ENCODE measurements around the gene CCDC60. TPM values are rescaled to one million over a fixed set of nuclear protein-coding genes. Genes with fewer than 3 reads are reported as not detected.

CCDC60 gene
- total RNA-seq, 3 donors from 2014 or later: not detected

DNA sequence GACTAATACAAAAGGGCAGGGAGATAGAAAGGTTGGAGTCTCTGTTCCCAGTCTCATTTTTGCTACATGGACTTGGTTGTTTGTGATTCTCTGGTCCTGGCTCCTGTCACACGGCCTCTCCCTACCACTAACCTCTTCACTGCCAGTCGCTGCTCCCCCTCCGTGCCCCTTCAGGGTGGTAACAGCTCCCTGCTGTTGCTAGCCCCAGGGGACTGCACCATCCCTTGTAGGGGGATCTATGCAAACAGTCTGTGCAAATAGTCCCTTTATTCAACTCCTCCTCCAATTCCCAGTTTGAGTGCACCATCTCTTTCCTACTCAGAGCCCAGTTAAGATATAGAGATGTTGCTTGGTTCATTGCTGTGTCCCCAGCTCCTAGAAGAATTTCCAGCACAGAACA, 51.1 kb downstream of the CCDC60 start:
- Mint-ChIP-seq H3K4me3 (no peak overlapping the region), H3K9me3 (peaks cover 6% of the 10 kb centered on the region), H3K36me3 (ENCODE audit: insufficient read depth) (no peaks in the 10 kb centered on the region), H3K4me1 (ENCODE audit: low read depth) (no peaks in the 10 kb centered on the region), H3K27me3 (ENCODE audit: low read depth) (peaks cover 3% of the 10 kb centered on the region)
- DNase-seq (no peak), ATAC-seq (no peak)

DNA sequence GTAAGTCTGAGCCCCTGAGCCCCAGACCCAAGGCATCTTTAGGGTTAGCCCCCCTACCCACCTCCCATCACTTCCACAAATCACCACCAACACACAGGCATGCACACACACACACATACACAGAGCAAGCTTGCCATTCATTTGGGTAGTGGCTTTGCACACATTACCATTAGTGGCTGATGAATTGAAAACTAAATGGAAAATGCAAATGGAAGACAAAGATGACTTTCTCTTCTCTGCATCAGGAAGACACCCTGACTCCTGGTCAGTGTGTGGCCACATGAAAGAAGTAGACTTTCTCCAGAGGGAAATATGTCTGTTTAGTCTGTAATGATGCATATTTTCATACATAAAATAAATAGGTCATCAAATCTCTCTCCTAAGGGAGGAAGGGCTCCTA, 55.2 kb downstream of the CCDC60 start:
- Mint-ChIP-seq H3K36me3 (ENCODE audit: insufficient read depth) (no peaks in the 10 kb centered on the region), H3K4me1 (ENCODE audit: low read depth) (no peaks in the 10 kb centered on the region), H3K4me3 (no peak overlapping the region), H3K9me3 (peaks cover 3% of the 10 kb centered on the region), H3K27me3 (ENCODE audit: low read depth) (peaks cover 6% of the 10 kb centered on the region)
- DNase-seq (no peak), ATAC-seq (no peak)

DNA sequence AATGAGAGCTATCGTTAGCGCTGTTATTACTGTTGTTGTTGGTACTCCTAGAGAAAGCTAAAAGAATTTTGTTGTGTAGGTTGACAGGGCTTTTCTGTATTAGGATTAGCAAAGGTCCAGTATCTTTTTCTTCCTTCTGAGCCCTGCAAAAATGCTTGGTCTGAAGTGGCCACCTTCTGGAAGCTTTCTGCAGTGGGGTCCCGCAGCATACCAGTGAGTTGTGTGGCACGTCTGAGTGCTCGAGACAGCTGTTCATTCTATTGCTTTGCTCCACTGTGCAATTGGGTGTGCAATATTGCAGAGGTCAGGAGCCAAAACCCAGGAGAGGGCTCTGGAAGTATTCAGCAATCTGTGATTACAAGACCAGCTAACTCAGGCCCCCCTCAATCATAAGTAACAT, 57.1 kb downstream of the CCDC60 start:
- Mint-ChIP-seq H3K4me1 (ENCODE audit: low read depth) (no peaks in the 10 kb centered on the region), H3K36me3 (ENCODE audit: insufficient read depth) (no peaks in the 10 kb centered on the region), H3K9me3 (no peaks in the 10 kb centered on the region), H3K27me3 (ENCODE audit: low read depth) (peaks cover 11% of the 10 kb centered on the region), H3K4me3 (no peak overlapping the region)
- no peak for DNase-seq
- no peak for ATAC-seq

DNA sequence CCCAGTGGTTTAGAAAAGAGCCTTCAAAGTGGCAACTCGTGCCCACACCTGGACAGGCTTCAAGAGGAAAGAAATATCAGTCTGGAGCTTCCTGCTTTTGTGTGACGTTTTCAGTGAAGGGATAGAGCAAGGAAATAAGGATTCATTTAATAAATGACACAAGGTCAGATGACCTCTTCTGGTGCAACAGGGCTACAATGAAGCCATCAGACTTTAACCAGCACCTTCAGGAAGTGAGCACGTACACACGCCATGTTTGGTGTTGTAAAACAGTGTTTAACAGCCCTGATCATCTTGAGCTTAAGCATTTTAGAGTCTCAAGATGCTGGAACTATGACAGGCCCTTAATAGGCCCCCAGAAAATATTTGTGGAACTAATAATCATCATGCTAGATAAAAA, 59.1 kb downstream of the CCDC60 start:
- Mint-ChIP-seq H3K36me3 (ENCODE audit: insufficient read depth) (no peaks in the 10 kb centered on the region), H3K9me3 (no peaks in the 10 kb centered on the region), H3K27me3 (ENCODE audit: low read depth) (peaks cover 11% of the 10 kb centered on the region), H3K4me3 (no peak overlapping the region), H3K4me1 (ENCODE audit: low read depth) (no peaks in the 10 kb centered on the region)
- ATAC-seq: no peak
- no peak for DNase-seq

DNA sequence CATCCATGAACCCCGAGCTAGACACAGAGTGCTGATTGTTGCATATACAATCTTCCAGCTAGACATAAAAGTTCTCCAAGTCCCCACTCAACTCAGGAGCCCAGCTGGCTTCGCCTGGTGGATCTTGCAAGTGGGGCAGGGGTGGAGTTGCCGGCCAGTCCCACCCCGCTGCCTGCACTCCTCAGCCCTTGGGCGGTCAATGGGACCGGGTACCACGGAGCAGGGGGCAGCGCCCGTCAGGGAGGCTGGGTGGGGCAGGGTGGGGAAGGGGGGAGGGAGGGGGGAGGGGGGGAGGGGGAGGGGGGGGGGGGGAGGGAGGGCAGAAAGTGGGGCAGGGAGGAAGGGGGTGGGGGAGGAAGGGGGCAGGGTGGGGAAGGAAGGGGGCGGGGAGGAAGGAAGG, 63.0 kb downstream of the CCDC60 start:
- Mint-ChIP-seq H3K4me3 (no peak overlapping the region), H3K9me3 (no peaks in the 10 kb centered on the region), H3K4me1 (ENCODE audit: low read depth) (no peaks in the 10 kb centered on the region), H3K27me3 (ENCODE audit: low read depth) (peaks cover 8% of the 10 kb centered on the region), H3K36me3 (ENCODE audit: insufficient read depth) (no peaks in the 10 kb centered on the region)
- ATAC-seq (no peak), DNase-seq (no peak)

DNA sequence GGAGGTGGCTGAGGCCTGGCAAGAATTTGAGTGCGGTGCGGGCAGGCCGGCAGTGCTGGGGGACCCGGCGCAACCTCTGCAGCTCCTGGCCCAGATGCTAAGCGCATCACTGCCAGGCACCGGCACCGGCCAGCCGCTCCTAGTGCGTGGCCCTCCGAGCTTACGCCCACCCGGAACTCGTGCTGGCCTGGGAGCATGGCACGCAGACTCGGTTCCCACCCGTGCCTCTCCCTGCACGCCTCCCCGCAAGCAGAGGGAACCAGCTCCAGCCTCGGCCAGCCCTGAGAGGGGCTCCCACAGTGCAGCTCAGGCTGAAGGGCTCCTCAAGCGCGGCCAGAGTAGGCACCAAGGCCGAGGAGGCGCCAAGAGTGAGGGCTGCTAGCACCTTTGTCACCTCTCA, 63.7 kb downstream of the CCDC60 start:
- no peak overlapping the region for H3K4me3 Mint-ChIP-seq
- DNase-seq: no peak
- no peak for ATAC-seq
- peaks cover 8% of the 10 kb centered on the region for H3K27me3 Mint-ChIP-seq (ENCODE audit: low read depth)
- H3K4me1 Mint-ChIP-seq (ENCODE audit: low read depth): no peaks in the 10 kb centered on the region
- H3K9me3 Mint-ChIP-seq: no peaks in the 10 kb centered on the region
- H3K36me3 Mint-ChIP-seq (ENCODE audit: insufficient read depth): no peaks in the 10 kb centered on the region

DNA sequence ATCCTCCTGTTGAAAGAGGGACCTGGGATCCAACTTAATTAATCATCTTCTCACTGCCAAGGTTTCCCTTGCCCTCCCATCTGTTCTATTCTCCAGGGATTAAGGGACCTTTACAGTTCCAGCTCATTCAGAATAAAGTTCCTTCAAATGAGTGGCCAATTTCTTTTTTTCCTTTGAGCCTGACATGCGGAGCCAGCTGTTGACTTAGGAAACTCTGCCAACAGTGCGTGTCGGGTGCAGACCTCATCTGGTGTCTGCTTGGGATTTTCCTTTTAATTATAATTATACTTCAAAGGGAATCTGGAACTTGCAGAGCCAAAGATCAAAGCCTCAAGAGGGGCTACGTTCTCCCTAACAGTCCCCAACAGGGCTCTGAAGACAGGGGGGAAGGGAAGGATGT, 64.8 kb downstream of the CCDC60 start:
- Mint-ChIP-seq H3K36me3 (ENCODE audit: insufficient read depth) (no peaks in the 10 kb centered on the region), H3K9me3 (no peaks in the 10 kb centered on the region), H3K4me1 (ENCODE audit: low read depth) (no peaks in the 10 kb centered on the region), H3K27me3 (ENCODE audit: low read depth) (peaks cover 8% of the 10 kb centered on the region), H3K4me3 (no peak overlapping the region)
- no peak for DNase-seq
- no peak for ATAC-seq

DNA sequence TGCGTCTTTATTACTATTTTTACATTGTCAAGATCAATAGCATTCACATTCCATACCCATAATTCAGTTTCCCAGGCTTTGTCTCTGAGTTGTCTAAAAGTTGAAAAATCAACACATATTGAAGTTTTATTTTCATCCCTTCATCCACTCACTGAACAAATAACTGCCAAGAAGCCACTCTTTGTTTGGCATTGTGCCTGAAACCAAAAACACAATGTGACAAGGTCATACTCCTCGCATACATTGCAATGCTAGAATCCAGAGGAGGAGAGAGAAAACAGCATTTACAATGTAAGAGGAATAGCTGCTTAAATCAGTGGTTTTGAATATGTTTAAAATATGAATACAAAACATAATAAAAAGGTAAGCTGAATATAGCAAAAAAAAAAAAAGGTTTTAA, 71.8 kb downstream of the CCDC60 start:
- Mint-ChIP-seq H3K9me3 (no peaks in the 10 kb centered on the region), H3K36me3 (ENCODE audit: insufficient read depth) (no peaks in the 10 kb centered on the region), H3K4me3 (no peak overlapping the region), H3K27me3 (ENCODE audit: low read depth) (peaks cover 18% of the 10 kb centered on the region), H3K4me1 (ENCODE audit: low read depth) (no peaks in the 10 kb centered on the region)
- DNase-seq (no peak), ATAC-seq (no peak)

DNA sequence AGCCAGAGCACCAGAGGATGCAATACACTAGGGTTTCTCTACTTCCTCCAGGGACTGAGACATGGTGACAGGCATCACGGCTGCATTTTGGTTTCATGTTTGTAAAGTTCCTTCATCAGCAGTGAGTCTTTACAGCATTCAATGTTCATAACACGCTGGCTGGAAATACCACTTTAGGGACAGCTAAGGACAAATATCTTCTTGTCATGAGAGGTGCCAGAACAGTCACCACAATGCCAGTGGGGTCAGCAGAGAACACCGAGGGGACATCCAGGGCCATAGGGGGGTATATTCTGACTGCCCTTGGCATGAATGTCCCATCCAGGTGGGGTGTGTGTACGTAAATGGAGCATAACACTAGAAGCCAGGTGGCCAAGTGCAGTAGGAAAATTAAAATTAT, 72.3 kb downstream of the CCDC60 start:
- H3K36me3 Mint-ChIP-seq (ENCODE audit: insufficient read depth): no peaks in the 10 kb centered on the region
- H3K4me3 Mint-ChIP-seq: no peak overlapping the region
- peaks cover 18% of the 10 kb centered on the region for H3K27me3 Mint-ChIP-seq (ENCODE audit: low read depth)
- no peaks in the 10 kb centered on the region for H3K9me3 Mint-ChIP-seq
- H3K4me1 Mint-ChIP-seq (ENCODE audit: low read depth): no peaks in the 10 kb centered on the region
- no peak for DNase-seq
- ATAC-seq: no peak

DNA sequence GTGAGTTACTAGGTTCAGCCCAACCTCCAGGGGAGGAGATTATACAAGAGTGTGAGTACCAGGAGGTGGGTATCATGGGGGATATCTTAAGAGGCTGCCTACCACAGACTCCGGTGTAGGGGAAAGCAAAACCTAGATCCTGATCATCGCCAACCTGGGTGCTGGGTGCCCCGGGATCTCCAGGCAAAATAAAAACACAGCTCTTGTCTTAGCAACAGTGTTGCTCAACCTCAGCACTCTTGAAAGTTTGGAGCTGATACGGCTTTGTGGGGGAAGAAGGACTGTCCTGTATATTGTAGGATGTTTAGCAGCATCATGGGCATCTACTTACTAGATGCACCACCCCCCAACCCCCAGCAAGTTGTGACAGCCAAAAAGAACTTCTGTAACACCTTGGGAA, 74.5 kb downstream of the CCDC60 start:
- Mint-ChIP-seq H3K27me3 (ENCODE audit: low read depth) (peaks cover 29% of the 10 kb centered on the region), H3K4me1 (ENCODE audit: low read depth) (no peaks in the 10 kb centered on the region), H3K36me3 (ENCODE audit: insufficient read depth) (no peaks in the 10 kb centered on the region), H3K4me3 (no peak overlapping the region), H3K9me3 (no peaks in the 10 kb centered on the region)
- DNase-seq (no peak), ATAC-seq (no peak)

DNA sequence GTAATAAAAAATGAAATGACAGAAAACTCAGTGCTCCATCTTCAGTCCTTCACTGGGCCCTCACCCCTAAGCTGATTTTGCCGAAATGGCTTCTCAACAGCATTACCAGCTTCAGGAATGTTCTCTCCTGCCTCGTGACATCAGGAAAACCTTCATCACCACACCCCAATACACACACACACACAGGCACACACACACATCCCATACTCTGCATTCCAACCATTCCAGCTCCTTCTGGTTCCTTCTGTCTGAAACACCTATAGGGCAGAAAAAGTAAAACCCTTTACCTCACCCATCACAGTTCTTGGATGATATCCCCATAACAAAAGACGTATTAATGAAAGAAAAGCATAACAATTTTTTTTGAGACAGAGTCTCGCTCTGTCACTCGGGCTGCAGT, 75.9 kb downstream of the CCDC60 start:
- peaks cover 29% of the 10 kb centered on the region for H3K27me3 Mint-ChIP-seq (ENCODE audit: low read depth)
- H3K9me3 Mint-ChIP-seq: no peaks in the 10 kb centered on the region
- DNase-seq (no peak), ATAC-seq (no peak)
- no peaks in the 10 kb centered on the region for H3K36me3 Mint-ChIP-seq (ENCODE audit: insufficient read depth)
- no peak overlapping the region for H3K4me3 Mint-ChIP-seq
- H3K4me1 Mint-ChIP-seq (ENCODE audit: low read depth): no peaks in the 10 kb centered on the region

DNA sequence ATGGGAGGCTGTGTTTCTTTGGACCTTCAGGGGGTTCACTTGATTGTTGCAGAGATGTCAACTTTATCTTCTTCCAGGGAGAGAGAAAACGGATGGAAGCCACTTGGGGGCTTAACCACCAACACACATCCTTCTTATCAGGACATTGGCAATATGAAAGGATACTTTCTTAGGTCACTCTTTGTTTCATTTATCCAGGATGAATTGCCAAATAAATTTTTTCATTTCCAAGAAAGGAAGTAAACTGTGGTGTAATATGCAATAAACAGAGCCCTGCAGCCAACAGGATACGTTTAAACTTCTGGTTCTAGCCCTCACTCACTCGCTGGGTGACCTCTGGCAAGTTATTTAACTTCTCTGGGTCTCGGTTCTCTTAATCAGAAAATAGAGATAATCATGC, 77.8 kb downstream of the CCDC60 start:
- Mint-ChIP-seq H3K9me3 (no peaks in the 10 kb centered on the region), H3K27me3 (ENCODE audit: low read depth) (peaks cover 22% of the 10 kb centered on the region), H3K4me3 (no peak overlapping the region), H3K36me3 (ENCODE audit: insufficient read depth) (no peaks in the 10 kb centered on the region), H3K4me1 (ENCODE audit: low read depth) (no peaks in the 10 kb centered on the region)
- ATAC-seq (no peak), DNase-seq (no peak)

DNA sequence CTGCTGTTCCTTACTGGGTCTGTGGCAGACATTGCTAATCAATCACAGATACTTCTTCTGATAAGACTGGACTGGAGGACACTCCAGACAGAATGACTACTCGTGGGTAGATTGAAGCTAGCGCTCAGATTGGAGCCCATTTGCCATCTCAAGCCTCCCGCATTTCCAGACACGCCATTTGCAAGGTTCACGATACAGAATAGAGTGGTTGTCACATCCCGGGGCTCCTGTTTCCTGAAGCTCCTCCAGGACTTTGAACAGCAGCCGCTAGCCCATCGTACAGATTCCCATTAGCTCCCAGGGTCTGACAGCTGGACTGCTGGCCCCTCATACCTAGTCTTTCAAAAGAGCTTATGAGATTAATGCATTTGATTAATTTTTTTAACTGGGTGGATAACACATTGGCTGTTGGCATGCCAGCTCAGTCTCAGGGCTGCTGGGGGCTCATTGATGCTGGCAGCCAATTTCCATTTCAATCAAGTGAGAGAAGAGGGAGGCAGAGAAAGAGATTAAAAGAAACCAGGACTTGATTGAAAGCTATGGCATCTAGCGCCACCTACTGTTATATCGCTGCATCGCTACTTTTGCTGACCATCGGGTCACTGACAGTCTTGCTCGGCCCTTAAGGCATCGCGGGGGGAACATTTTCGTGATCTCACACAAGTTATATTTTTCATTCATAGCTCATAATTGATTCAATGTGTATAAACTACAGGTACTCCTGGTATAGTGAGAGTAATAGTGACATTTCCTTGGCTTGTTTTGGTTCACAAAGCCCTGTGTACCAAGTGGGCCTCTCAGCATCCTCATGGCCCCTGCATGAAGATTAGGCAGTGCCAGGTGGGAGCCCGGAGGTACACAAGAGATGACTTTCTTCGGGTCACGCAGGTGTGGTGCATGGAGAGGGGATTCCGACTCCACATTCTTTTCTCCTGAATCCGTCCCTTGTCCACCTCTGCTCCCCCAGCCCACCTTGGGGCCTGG, 78.6 kb downstream of the CCDC60 start:
- ATAC-seq: no peak
- H3K27me3 Mint-ChIP-seq (ENCODE audit: low read depth): peaks cover 22% of the 10 kb centered on the region
- DNase-seq: no peak

DNA sequence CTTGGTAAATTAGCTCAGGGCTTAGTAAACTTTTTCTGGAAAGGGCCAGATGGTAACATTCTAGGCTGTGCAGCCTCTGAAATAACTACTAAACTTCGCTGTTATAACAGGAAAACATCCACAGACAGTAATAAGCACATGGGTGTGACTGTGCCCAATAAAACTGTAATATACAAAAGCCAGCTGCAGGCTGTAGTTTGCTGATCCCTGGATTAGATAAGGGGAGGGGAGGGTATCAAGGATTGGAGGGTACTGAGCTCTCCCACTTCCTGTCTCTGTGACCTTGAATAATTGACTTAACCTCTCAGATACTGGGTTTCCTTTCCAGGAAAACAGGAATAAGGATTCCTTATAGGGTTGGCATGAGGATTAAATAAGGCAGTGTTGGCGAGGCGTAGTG, 81.2 kb downstream of the CCDC60 start:
- H3K27me3 Mint-ChIP-seq (ENCODE audit: low read depth): peaks cover 29% of the 10 kb centered on the region
- no peaks in the 10 kb centered on the region for H3K4me1 Mint-ChIP-seq (ENCODE audit: low read depth)
- H3K36me3 Mint-ChIP-seq (ENCODE audit: insufficient read depth): no peaks in the 10 kb centered on the region
- no peak overlapping the region for H3K4me3 Mint-ChIP-seq
- no peaks in the 10 kb centered on the region for H3K9me3 Mint-ChIP-seq
- ATAC-seq (no peak), DNase-seq (no peak)

More for the DNA sequence above, 78.6 kb downstream of the CCDC60 start:
- Mint-ChIP-seq H3K4me1 (ENCODE audit: low read depth) (no peaks in the 10 kb centered on the region), H3K36me3 (ENCODE audit: insufficient read depth) (no peaks in the 10 kb centered on the region), H3K4me3 (no peak overlapping the region), H3K9me3 (no peaks in the 10 kb centered on the region)

DNA sequence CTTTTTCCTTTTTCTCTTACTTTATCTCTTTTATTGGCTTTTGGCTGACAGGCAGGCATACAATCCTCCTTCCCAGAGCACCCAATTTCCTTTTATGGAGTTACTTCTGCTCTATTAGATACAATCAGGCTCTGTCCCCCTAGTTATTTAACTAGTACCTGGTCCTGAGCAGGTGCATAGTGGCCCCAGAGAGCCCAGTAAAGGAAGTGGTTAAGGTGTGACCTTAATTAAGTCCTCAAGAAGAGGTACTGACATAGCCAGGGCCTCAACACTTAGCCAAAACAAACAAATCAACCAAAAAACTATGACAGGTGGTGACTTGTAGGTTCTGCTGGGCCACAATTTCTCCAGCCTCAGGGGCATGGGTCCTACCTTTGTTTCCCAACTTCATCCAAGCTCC, 82.9 kb downstream of the CCDC60 start:
- no peak for ATAC-seq

More for the DNA sequence above, 82.9 kb downstream of the CCDC60 start:
- Mint-ChIP-seq H3K36me3 (ENCODE audit: insufficient read depth) (no peaks in the 10 kb centered on the region), H3K9me3 (no peaks in the 10 kb centered on the region), H3K4me3 (no peak overlapping the region), H3K4me1 (ENCODE audit: low read depth) (no peaks in the 10 kb centered on the region), H3K27me3 (ENCODE audit: low read depth) (peaks cover 26% of the 10 kb centered on the region)
- no peak for DNase-seq

Measured in activated T-cell treated with anti-CD3 and anti-CD28 coated beads, Interleukin-2, amount 50 U/mL, for 4 hours (primary cell).